HepG2 (cell line): ENCODE results near the gene GEMIN2. TPM values are rescaled to one million over a fixed set of nuclear protein-coding genes. Genes with fewer than 3 reads are reported as not detected.
"Not testable (repeated sequence)": the region's sequence is repeated elsewhere in the genome, so short reads cannot be mapped to it uniquely, and the experiment has no call there.

ENCODE experiments used
- ATAC-seq: fragments of 200-7000 bp; cut with Tn5 transposase; 3 replicates; pipeline ENCODE4 v1.9.1; 2020; ENCODE audit warnings: mild to moderate bottlenecking, moderate library complexity
- BruUV-seq: library from RNA; stranded (reverse); fragments of 400-500 nt; replicated peaks from 2 replicates; lab custom pipeline; 2021; lab: Mats Ljungman, UMichigan
- CTCF ChIA-PET: fragments of 300-600 bp; formaldehyde crosslinking; extraction: SDS; loops from one replicate; lab custom pipeline; 2021; ENCODE audit warnings: low total read pairs, inconsistent platforms, low intra/inter-chr PET ratio; lab: Yijun Ruan, JAX
- POLR2A ChIA-PET: fragments of 350-600 bp; sonication (Branson Sonifier 250); formaldehyde crosslinking; loops from one replicate; lab custom pipeline; 2020; ENCODE audit warnings: antibody characterized with exemption, inconsistent platforms; lab: Yijun Ruan, JAX
- DNase-seq: peaks from one replicate; pipeline ENCODE4 v3.0.0-alpha.2; 2015; ENCODE audit warnings: low spot score
- FAIRE-seq: peaks from 3 replicates; lab custom pipeline; 2011; peaks lifted over from hg19 to GRCh38; lab: Jason Lieb, UNC
- H2AFZ ChIP-seq: one replicate; pipeline ENCODE4 v1.6.1; 2011; ENCODE audit warnings: low read length, inconsistent platforms
- H3K27ac ChIP-seq: fragments of 300-600 bp; 3 replicates; pipeline ENCODE4 v1.8.0; 2011; ENCODE audit warnings: mixed run types, mild to moderate bottlenecking, mixed read lengths, low read length, inconsistent platforms; ENCODE audit not compliant: insufficient read depth; ENCODE audit errors: extremely low read length
- H3K27me3 ChIP-seq, 2 experiments: fragments of 200-600 bp in 1 of 2; 2 replicates in 1 of 2; 3 replicates in 1 of 2; pipeline versions ENCODE4 v1.6.0 to v1.8.0; 2011; ENCODE audit warnings: low read length in 2 of 2, mild to moderate bottlenecking in 2 of 2, moderate library complexity in 2 of 2, inconsistent platforms in 1 of 2; ENCODE audit not compliant: insufficient read depth in 2 of 2, control insufficient read depth in 1 of 2
- H3K36me3 ChIP-seq, 2 experiments: fragments of 200-600 bp in 1 of 2; replicated peaks in 1 of 2; 2 replicates in 1 of 2; 3 replicates in 1 of 2; pipeline versions ENCODE4 v1.5.1 to v1.8.0; 2011; ENCODE audit warnings: low read length in 2 of 2, inconsistent platforms in 1 of 2; ENCODE audit not compliant: insufficient read depth in 2 of 2, control insufficient read depth in 1 of 2
- H3K4me1 ChIP-seq: 2 replicates; pipeline ENCODE4 v1.5.1; 2012; ENCODE audit warnings: low read length, inconsistent platforms; ENCODE audit not compliant: insufficient read depth
- H3K4me2 ChIP-seq: 2 replicates; pipeline ENCODE4 v1.6.0; 2011; ENCODE audit warnings: low read depth, low read length, inconsistent platforms
- H3K4me3 ChIP-seq, 3 experiments: fragments of 200-600 bp in 1 of 3; sonication (generic), shearing (Covaris generic) in 1 of 3; replicated peaks in 1 of 3; 2 replicates each; pipeline ENCODE4 v1.5.1; 2011 to 2016; ENCODE audit warnings: low read length in 3 of 3, inconsistent platforms in 2 of 3, low read depth in 2 of 3, mild to moderate bottlenecking in 2 of 3, control low read depth in 1 of 3, mixed read lengths in 1 of 3; ENCODE audit not compliant: insufficient read depth in 1 of 3
- H3K79me2 ChIP-seq: one replicate; pipeline ENCODE4 v1.6.1; 2011; ENCODE audit warnings: low read length, inconsistent platforms; ENCODE audit not compliant: insufficient read depth
- H3K9ac ChIP-seq: 2 replicates; pipeline ENCODE4 v1.6.0; 2011; ENCODE audit warnings: mild to moderate bottlenecking, low read depth, low read length, inconsistent platforms; ENCODE audit not compliant: insufficient read depth
- H3K9me3 ChIP-seq: 2 replicates; pipeline ENCODE4 v1.5.1; 2012; ENCODE audit warnings: mild to moderate bottlenecking, low read length
- H4K20me1 ChIP-seq: 2 replicates; pipeline ENCODE4 v1.6.0; 2011; ENCODE audit warnings: inconsistent platforms, mild to moderate bottlenecking, low read length, moderate library complexity; ENCODE audit not compliant: insufficient read depth
- FOXO4 ChIP-seq: sonication (generic); formaldehyde crosslinking; conservative IDR thresholded peaks from 2 replicates; pipeline ENCODE4 v1.8.1; 2023; ENCODE audit warnings: missing genetic modification reagents
- KLF13 ChIP-seq: sonication (generic); formaldehyde crosslinking; IDR thresholded peaks from 2 replicates; pipeline ENCODE4 v1.4.0; 2020; ENCODE audit warnings: mild to moderate bottlenecking, missing genetic modification reagents
- ZSCAN5A ChIP-seq: sonication (generic); formaldehyde crosslinking; IDR thresholded peaks from 2 replicates; pipeline ENCODE4 v1.8.0; 2022; ENCODE audit warnings: mild to moderate bottlenecking, missing genetic modification reagents, borderline replicate concordance
- WGBS: methylation state at CpG from one replicate; pipeline ENCODE4 v1.1.6; 2017; ENCODE audit warnings: low lambda C conversion rate; 5-methylcytosine and 5-hydroxymethylcytosine counted together
- in situ Hi-C: cut with HindIII; loops from 2 replicates; pipeline ENCODE4 v1.10.0; 2017; ENCODE audit warnings: low pct_unique_long_range_greater_than_20kb; ENCODE audit not compliant: extremely low pct_ligation_motif_present
- intact Hi-C: fragments of 100-400 bp; cut with micrococcal nuclease; formaldehyde crosslinking; loops from one replicate; pipeline ENCODE4 v1.10.0; 2022; ENCODE audit not compliant: unreplicated experiment
- polyA plus RNA-seq, 8 experiments: library from polyadenylated mRNA; depleted of rRNA in 3 of 8; stranded (reverse) in 7 of 8; unstranded in 1 of 8; fragments of >200 nt; fragmentation: Illumina TruSeq in 4 of 8; extraction: Trizol in 4 of 8; gene quantifications; 2 replicates each; pipeline versions ENCODE4 v1.2.1 to v1.2.3, GENCODE V29; 2011 to 2016; ENCODE audit warnings: low read depth in 4 of 8, missing spikeins in 1 of 8, mixed read lengths in 1 of 8; ENCODE audit not compliant: insufficient read depth in 1 of 8
- total RNA-seq, 5 experiments: library from RNA; depleted of rRNA; stranded (reverse); fragments of >200 nt; fragmentation: Illumina TruSeq; extraction: Trizol; gene quantifications; 2 replicates each; pipeline ENCODE4 v1.2.3, GENCODE V29; 2016; ENCODE audit warnings: low read depth in 1 of 5

The GEMIN2 gene
- total and polyA plus RNA-seq, 2 of the 13 experiments (the other 11 are each of a cell fraction or from before 2014, with no cell fraction given) = 54.8 to 110 TPM

- H3K9me3 ChIP-seq, H3K4me3 ChIP-seq, CTCF ChIA-PET, FAIRE-seq, H3K27ac ChIP-seq, BruUV-seq, H3K4me2 ChIP-seq: not testable (repeated sequence)
- 85% methylated on average over 2 of the region's 2 CpGs for WGBS
- TF ChIP-seq KLF13 (CRISPR knock-in tag) (peak; percentile 72; the same call in 1 of the 2 replicates), FOXO4 (CRISPR knock-in tag) (0 out of 2 replicates have a peak, but pooled peaks have one; percentile 21), ZSCAN5A (CRISPR knock-in tag) (peak; percentile 91; the same call in 1 of the 2 replicates)
- TF ChIP-seq, all 625 proteins: peak for 3; not testable (repeated sequence) for 622
- POLR2A ChIA-PET, H2AFZ ChIP-seq, ATAC-seq, in situ Hi-C loops, H3K27me3 ChIP-seq, intact Hi-C loops, H3K9ac ChIP-seq, DNase-seq, H4K20me1 ChIP-seq, H3K79me2 ChIP-seq: not testable (repeated sequence)
- peaks cover 13% of the 10 kb centered on the region for H3K4me1 ChIP-seq
- peaks cover 5 to 15% of the 10 kb centered on the region in 2 experiments; a peak in 3 of 5 replicates for H3K36me3 ChIP-seq
These were observed 29.1 kb downstream of the GEMIN2 start for GRCh38 chr14:39143226-39143625.
